ENCODE data around the gene COX10.
"Not testable (repeated sequence)": the region's sequence is repeated elsewhere in the genome, so short reads cannot be mapped to it uniquely, and the experiment has no call there.

The COX10 gene

GRCh38 chr17:14192039-14192438 lies 122.7 kb downstream of the COX10 start:
- peak; percentile 64 for FAIRE-seq
- DNase-seq (ENCODE audit: insufficient read length, low spot score) = not testable (repeated sequence)

- not testable (repeated sequence) for FAIRE-seq; DNase-seq (ENCODE audit: insufficient read length, low spot score)
These were observed 123.5 kb downstream of the COX10 start for GRCh38 chr17:14192636-14193344.

- peak; percentile 64 for TF ChIP-seq SPI1 (IDR thresholded peaks at IDR 0.05; ENCODE audit: low read depth, low read length)
- no peak for TF ChIP-seq POU2F2 (IDR thresholded peaks at IDR 0.05; ENCODE audit: low read depth, low read length)
- no peak for DNase-seq (ENCODE audit: insufficient read length, low spot score)
- FAIRE-seq = no peak
These were observed 127.2 kb downstream of the COX10 start for GRCh38 chr17:14196377-14196997.

- DNase-seq (ENCODE audit: insufficient read length, low spot score) (no peak), FAIRE-seq (no peak)
- TF ChIP-seq SPI1 (IDR thresholded peaks at IDR 0.05; ENCODE audit: low read depth, low read length) = no peak
- no peak for TF ChIP-seq POLR2A (IDR thresholded peaks at IDR 0.05; ENCODE audit: low read depth, low read length)
- no peak for TF ChIP-seq POU2F2 (IDR thresholded peaks at IDR 0.05; ENCODE audit: low read depth, low read length)
- no peak for TF ChIP-seq POLR2AphosphoS5 (IDR thresholded peaks at IDR 0.05; ENCODE audit: low read depth, low read length)
- no peak for TF ChIP-seq TAF1 (IDR thresholded peaks at IDR 0.05; ENCODE audit: low read depth, low read length)
- no peak for TF ChIP-seq PAX5 (IDR thresholded peaks at IDR 0.05; ENCODE audit: insufficient read depth, low read length, severe bottlenecking)
These were observed 127.8 kb downstream of the COX10 start for GRCh38 chr17:14197057-14197456.

- TF ChIP-seq SPI1 (IDR thresholded peaks at IDR 0.05; ENCODE audit: low read depth, low read length) (no peak), POLR2A (IDR thresholded peaks at IDR 0.05; ENCODE audit: low read depth, low read length) (no peak)
- DNase-seq (ENCODE audit: insufficient read length, low spot score) = no peak
- no peak for FAIRE-seq
These were observed 128.3 kb downstream of the COX10 start for GRCh38 chr17:14197586-14197985.

- no peak for FAIRE-seq
- DNase-seq (ENCODE audit: insufficient read length, low spot score) = no peak
- no peak for TF ChIP-seq TAF1 (IDR thresholded peaks at IDR 0.05; ENCODE audit: low read depth, low read length)
- TF ChIP-seq PAX5 (IDR thresholded peaks at IDR 0.05; ENCODE audit: insufficient read depth, low read length, severe bottlenecking) = no peak
- TF ChIP-seq SPI1 (IDR thresholded peaks at IDR 0.05; ENCODE audit: low read depth, low read length) = no peak
- TF ChIP-seq POLR2AphosphoS5 (IDR thresholded peaks at IDR 0.05; ENCODE audit: low read depth, low read length) = no peak
These were observed 128.7 kb downstream of the COX10 start for GRCh38 chr17:14198013-14198412.

GRCh38 chr17:14198575-14198974 lies 129.3 kb downstream of the COX10 start:
- FAIRE-seq = no peak
- no peak for TF ChIP-seq TAF1 (IDR thresholded peaks at IDR 0.05; ENCODE audit: low read depth, low read length)
- TF ChIP-seq POU2F2 (IDR thresholded peaks at IDR 0.05; ENCODE audit: low read depth, low read length) = no peak
- TF ChIP-seq POLR2A (IDR thresholded peaks at IDR 0.05; ENCODE audit: low read depth, low read length) = no peak
- no peak for TF ChIP-seq POLR2AphosphoS5 (IDR thresholded peaks at IDR 0.05; ENCODE audit: low read depth, low read length)
- TF ChIP-seq PAX5 (IDR thresholded peaks at IDR 0.05; ENCODE audit: insufficient read depth, low read length, severe bottlenecking) = no peak
- no peak for TF ChIP-seq SPI1 (IDR thresholded peaks at IDR 0.05; ENCODE audit: low read depth, low read length)
- DNase-seq (ENCODE audit: insufficient read length, low spot score) = no peak

GRCh38 chr17:14199601-14200000 lies 130.3 kb downstream of the COX10 start:
- FAIRE-seq = no peak
- DNase-seq (ENCODE audit: insufficient read length, low spot score) = no peak
- TF ChIP-seq SPI1 (IDR thresholded peaks at IDR 0.05; ENCODE audit: low read depth, low read length) = no peak
- no peak for TF ChIP-seq POLR2AphosphoS5 (IDR thresholded peaks at IDR 0.05; ENCODE audit: low read depth, low read length)
- no peak for TF ChIP-seq PAX5 (IDR thresholded peaks at IDR 0.05; ENCODE audit: insufficient read depth, low read length, severe bottlenecking)
- no peak for TF ChIP-seq POLR2A (IDR thresholded peaks at IDR 0.05; ENCODE audit: low read depth, low read length)
- TF ChIP-seq POU2F2 (IDR thresholded peaks at IDR 0.05; ENCODE audit: low read depth, low read length) = no peak
- TF ChIP-seq TAF1 (IDR thresholded peaks at IDR 0.05; ENCODE audit: low read depth, low read length) = no peak

- no peak for FAIRE-seq
These were observed 131.1 kb downstream of the COX10 start for GRCh38 chr17:14200354-14200753.

GRCh38 chr17:14201021-14201987 lies 132.0 kb downstream of the COX10 start:
- TF ChIP-seq POLR2A (IDR thresholded peaks at IDR 0.05; ENCODE audit: low read depth, low read length) (no peak), TAF1 (IDR thresholded peaks at IDR 0.05; ENCODE audit: low read depth, low read length) (no peak), PAX5 (IDR thresholded peaks at IDR 0.05; ENCODE audit: insufficient read depth, low read length, severe bottlenecking) (no peak), POLR2AphosphoS5 (IDR thresholded peaks at IDR 0.05; ENCODE audit: low read depth, low read length) (no peak), SPI1 (IDR thresholded peaks at IDR 0.05; ENCODE audit: low read depth, low read length) (no peak), POU2F2 (IDR thresholded peaks at IDR 0.05; ENCODE audit: low read depth, low read length) (no peak)
- DNase-seq (ENCODE audit: insufficient read length, low spot score) (no peak), FAIRE-seq (no peak)

More at GRCh38 chr17:14200354-14200753, 131.1 kb downstream of the COX10 start:
- DNase-seq (ENCODE audit: insufficient read length, low spot score) = no peak
- no peak for TF ChIP-seq PAX5 (IDR thresholded peaks at IDR 0.05; ENCODE audit: insufficient read depth, low read length, severe bottlenecking)
- TF ChIP-seq POLR2AphosphoS5 (IDR thresholded peaks at IDR 0.05; ENCODE audit: low read depth, low read length) = no peak
- no peak for TF ChIP-seq SPI1 (IDR thresholded peaks at IDR 0.05; ENCODE audit: low read depth, low read length)
- no peak for TF ChIP-seq POU2F2 (IDR thresholded peaks at IDR 0.05; ENCODE audit: low read depth, low read length)
- no peak for TF ChIP-seq POLR2A (IDR thresholded peaks at IDR 0.05; ENCODE audit: low read depth, low read length)
- no peak for TF ChIP-seq TAF1 (IDR thresholded peaks at IDR 0.05; ENCODE audit: low read depth, low read length)

All from GM12891 (cell line).